Panc1 (cell line): ENCODE results near the gene GPBP1L1.
"Not testable (repeated sequence)": the region's sequence is repeated elsewhere in the genome, so short reads cannot be mapped to it uniquely, and the experiment has no call there.

Source experiments
- CTCF ChIP-seq: fragments of 450-650 bp; IDR thresholded peaks from 2 replicates; pipeline ENCODE4 v1.5.1; 2017; ENCODE audit warnings: mild to moderate bottlenecking
- POLR2AphosphoS5 ChIP-seq: IDR thresholded peaks from 2 replicates; pipeline ENCODE4 v1.6.1; 2012; ENCODE audit warnings: mild to moderate bottlenecking, low read depth, low read length, moderate library complexity
- TF ChIP-seq, protein P1 (sequence below), 2 experiments: IDR thresholded peaks; 2 replicates each; pipeline ENCODE4 v1.6.1; 2011 to 2012; ENCODE audit warnings: low read depth in 2 of 2, control low read depth in 1 of 2, low read length in 1 of 2, mild to moderate bottlenecking in 1 of 2, moderate library complexity in 1 of 2; ENCODE audit not compliant: insufficient read depth in 1 of 2

DNA sequence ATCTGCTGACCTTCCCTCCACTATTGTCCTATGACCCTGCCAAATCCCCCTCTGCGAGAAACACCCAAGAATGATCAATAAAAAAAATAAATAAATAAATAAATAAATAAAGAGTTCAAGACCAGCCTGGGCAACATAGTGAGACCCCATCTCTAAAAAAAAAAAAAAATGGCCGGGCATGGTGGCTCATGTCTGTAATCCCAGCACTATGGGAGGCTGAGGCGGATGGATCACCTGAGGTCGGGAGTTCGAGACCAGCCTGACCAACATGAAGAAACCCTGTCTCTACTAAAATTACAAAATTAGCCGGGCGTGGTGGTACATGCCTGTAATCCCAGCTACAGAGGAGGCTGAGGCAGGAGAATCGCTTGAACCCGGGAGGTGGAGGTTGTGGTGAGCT, 39.7 kb upstream of the GPBP1L1 start:
- TF ChIP-seq POLR2AphosphoS5, CTCF: not testable (repeated sequence)
- TF ChIP-seq, protein P1, sequence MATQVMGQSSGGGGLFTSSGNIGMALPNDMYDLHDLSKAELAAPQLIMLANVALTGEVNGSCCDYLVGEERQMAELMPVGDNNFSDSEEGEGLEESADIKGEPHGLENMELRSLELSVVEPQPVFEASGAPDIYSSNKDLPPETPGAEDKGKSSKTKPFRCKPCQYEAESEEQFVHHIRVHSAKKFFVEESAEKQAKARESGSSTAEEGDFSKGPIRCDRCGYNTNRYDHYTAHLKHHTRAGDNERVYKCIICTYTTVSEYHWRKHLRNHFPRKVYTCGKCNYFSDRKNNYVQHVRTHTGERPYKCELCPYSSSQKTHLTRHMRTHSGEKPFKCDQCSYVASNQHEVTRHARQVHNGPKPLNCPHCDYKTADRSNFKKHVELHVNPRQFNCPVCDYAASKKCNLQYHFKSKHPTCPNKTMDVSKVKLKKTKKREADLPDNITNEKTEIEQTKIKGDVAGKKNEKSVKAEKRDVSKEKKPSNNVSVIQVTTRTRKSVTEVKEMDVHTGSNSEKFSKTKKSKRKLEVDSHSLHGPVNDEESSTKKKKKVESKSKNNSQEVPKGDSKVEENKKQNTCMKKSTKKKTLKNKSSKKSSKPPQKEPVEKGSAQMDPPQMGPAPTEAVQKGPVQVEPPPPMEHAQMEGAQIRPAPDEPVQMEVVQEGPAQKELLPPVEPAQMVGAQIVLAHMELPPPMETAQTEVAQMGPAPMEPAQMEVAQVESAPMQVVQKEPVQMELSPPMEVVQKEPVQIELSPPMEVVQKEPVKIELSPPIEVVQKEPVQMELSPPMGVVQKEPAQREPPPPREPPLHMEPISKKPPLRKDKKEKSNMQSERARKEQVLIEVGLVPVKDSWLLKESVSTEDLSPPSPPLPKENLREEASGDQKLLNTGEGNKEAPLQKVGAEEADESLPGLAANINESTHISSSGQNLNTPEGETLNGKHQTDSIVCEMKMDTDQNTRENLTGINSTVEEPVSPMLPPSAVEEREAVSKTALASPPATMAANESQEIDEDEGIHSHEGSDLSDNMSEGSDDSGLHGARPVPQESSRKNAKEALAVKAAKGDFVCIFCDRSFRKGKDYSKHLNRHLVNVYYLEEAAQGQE (IDR thresholded peaks at IDR 0.05; ENCODE audit: insufficient read depth in 1 of 2, low read depth in 2 of 2, low read length in 1 of 2), result not testable (repeated sequence)
